Measurements from ENCODE around the gene SORCS2.

DNA sequence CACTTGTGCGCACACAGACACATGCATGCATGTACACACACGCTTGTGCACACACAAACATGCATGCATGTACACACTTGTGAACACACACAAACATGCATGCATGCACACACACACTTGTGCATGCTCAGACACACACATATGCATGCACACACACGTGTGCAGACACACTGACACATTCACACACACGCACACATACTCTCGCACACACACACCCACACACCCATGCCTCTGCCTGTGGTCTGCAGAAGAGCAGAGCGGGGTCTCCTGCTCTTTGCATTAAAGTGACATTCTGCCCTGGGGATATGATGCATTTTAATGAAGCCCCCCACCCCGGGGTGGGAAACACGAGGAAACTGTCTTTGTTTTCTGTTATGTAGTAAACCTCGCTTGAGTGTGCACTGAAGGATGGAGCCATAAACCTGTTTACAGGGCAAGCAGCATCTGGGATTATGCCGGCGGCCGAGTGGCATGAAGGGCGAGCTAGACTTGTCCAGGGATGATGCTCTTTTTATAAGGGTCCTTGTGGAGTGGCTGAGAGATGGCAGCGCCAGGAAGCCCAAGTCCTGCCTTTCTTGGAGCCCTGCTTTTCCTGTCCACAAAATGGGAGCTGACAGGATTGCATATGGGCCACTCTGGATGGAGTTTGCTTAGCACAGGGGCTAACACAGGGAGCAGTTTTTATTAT, 224.6 kb downstream of the SORCS2 start:
- TF ChIP-seq, protein P1, sequence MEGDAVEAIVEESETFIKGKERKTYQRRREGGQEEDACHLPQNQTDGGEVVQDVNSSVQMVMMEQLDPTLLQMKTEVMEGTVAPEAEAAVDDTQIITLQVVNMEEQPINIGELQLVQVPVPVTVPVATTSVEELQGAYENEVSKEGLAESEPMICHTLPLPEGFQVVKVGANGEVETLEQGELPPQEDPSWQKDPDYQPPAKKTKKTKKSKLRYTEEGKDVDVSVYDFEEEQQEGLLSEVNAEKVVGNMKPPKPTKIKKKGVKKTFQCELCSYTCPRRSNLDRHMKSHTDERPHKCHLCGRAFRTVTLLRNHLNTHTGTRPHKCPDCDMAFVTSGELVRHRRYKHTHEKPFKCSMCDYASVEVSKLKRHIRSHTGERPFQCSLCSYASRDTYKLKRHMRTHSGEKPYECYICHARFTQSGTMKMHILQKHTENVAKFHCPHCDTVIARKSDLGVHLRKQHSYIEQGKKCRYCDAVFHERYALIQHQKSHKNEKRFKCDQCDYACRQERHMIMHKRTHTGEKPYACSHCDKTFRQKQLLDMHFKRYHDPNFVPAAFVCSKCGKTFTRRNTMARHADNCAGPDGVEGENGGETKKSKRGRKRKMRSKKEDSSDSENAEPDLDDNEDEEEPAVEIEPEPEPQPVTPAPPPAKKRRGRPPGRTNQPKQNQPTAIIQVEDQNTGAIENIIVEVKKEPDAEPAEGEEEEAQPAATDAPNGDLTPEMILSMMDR (IDR thresholded peaks at IDR 0.05; ENCODE audit: poor library complexity, severe bottlenecking), result no peak
- TF ChIP-seq EZH2 (IDR thresholded peaks at IDR 0.05; ENCODE audit: borderline replicate concordance, insufficient read depth, low read length, poor library complexity, severe bottlenecking), result no peak
- no peak for TF ChIP-seq RAD21 (conservative IDR thresholded peaks at IDR 0.05)
- TF ChIP-seq, protein P2, sequence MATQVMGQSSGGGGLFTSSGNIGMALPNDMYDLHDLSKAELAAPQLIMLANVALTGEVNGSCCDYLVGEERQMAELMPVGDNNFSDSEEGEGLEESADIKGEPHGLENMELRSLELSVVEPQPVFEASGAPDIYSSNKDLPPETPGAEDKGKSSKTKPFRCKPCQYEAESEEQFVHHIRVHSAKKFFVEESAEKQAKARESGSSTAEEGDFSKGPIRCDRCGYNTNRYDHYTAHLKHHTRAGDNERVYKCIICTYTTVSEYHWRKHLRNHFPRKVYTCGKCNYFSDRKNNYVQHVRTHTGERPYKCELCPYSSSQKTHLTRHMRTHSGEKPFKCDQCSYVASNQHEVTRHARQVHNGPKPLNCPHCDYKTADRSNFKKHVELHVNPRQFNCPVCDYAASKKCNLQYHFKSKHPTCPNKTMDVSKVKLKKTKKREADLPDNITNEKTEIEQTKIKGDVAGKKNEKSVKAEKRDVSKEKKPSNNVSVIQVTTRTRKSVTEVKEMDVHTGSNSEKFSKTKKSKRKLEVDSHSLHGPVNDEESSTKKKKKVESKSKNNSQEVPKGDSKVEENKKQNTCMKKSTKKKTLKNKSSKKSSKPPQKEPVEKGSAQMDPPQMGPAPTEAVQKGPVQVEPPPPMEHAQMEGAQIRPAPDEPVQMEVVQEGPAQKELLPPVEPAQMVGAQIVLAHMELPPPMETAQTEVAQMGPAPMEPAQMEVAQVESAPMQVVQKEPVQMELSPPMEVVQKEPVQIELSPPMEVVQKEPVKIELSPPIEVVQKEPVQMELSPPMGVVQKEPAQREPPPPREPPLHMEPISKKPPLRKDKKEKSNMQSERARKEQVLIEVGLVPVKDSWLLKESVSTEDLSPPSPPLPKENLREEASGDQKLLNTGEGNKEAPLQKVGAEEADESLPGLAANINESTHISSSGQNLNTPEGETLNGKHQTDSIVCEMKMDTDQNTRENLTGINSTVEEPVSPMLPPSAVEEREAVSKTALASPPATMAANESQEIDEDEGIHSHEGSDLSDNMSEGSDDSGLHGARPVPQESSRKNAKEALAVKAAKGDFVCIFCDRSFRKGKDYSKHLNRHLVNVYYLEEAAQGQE (IDR thresholded peaks at IDR 0.05; ENCODE audit: borderline replicate concordance), result no peak
- TF ChIP-seq POLR2AphosphoS5 (IDR thresholded peaks at IDR 0.05), result no peak
- TF ChIP-seq TAF1 (IDR thresholded peaks at IDR 0.05; ENCODE audit: low read depth), result no peak

Measured in neural cell (in vitro differentiated cells).